HG03175 (cell line): Measurements from ENCODE around the gene BRWD1.
"Not testable (repeated sequence)": the region's sequence is repeated elsewhere in the genome, so short reads cannot be mapped to it uniquely, and the experiment has no call there.

Source experiments
- ATAC-seq: cut with Tn5 transposase; IDR thresholded peaks from one replicate; pipeline ENCODE4 v1.9.1; 2021; ENCODE audit warnings: mild to moderate bottlenecking, moderate library complexity; ENCODE audit not compliant: unreplicated experiment

Gene BRWD1

DNA sequence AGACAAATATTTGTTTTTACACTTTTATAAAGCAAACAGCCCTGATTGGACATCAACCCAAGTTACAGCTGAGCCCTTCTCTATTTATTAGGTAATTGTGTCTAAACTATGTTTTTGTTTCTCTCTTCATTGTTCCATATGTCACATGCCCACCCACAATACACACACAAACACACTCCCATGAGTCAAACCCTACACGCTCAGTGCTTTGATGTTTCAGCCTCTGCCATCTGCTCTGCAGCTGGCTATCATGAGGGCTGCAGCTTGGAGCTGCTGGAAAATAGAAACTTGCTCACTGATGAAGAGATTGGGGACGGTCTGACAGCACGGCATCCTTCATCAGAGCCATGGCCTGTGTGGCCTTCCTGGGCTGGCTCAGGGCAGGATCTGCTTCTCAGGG lies 171.9 kb downstream of the BRWD1 start:
- ATAC-seq, result no peak

DNA sequence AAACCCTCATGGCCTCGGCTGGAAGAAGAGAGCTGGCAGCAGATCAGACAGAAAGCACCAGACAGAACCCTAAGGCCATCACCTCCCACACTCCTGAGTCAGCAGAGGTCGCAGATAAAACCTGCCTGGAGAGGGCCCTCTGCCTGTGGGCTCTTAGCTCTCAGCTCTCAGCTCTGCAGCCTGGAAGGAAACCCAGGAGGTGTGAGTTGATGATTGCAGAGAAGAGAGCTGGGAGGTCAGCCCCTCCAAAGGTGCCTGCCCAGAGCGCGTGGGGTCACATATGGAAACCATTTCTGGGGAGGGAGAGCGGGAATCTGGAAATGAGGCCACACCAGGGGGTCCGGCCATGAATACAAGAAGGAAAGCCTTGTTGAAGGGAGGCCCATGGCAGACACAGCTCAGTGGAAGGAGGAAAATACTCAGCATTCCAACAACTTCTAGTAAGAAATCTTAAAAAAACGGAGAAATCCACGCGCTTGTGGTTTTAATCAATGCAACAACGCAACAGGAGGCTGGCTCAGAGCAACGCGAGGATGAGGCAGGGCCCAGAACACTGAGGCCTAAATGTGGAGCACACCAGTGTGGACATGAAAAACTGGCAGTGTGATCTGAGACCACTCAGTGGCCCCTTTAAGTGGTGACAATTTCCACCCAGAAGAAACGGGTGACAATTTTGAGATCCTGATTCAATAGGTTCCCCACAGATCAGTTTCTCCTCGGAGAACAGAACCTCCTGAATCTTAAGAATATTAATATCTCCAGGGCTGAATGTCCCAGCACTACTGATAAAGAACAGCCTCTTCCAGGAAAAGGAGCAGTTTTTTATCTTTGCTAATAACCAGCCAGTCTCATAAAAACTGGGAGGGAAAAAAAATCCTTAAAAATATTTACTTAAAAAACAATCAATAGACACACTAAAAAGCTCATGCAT lies 175.9 kb downstream of the BRWD1 start:
- no peak for ATAC-seq

DNA sequence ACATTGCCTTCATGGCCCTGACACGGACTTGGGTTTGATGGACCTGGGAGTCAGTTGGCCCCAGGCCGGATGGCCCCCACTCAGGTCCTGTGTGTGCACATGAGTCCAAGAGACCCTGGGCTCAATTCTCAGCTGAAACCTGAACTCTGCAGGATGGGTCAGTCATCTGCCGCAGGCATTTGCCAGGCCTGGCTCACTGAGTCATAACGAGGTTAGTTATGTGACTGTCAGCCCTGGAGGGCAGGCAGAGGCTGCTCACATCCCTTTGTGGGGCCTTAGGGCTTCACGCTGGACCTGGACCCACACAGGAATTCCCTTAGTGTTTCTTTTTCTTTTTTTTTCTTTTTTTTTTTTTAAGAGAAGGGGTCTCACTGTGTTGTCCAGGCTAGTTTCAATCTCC lies 176.7 kb downstream of the BRWD1 start:
- no peak for ATAC-seq

DNA sequence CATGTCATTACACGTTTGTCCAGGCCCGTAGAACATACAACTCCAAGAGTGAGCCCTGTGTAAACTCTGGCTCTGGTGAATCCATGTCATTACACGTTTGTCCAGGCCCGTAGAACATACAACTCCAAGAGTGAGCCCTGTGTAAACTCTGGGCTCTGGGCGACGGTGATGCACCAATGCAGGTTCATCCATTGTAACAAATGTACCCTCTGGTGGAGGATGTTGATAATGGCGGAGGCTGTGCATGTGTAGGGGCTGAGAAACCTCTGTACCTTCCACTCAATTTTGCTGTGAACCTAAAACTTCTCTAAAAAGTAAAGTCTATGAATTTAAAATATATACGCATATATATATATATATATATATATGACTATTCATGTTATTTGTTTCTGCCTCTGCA lies 177.3 kb downstream of the BRWD1 start:
- not testable (repeated sequence) for ATAC-seq

DNA sequence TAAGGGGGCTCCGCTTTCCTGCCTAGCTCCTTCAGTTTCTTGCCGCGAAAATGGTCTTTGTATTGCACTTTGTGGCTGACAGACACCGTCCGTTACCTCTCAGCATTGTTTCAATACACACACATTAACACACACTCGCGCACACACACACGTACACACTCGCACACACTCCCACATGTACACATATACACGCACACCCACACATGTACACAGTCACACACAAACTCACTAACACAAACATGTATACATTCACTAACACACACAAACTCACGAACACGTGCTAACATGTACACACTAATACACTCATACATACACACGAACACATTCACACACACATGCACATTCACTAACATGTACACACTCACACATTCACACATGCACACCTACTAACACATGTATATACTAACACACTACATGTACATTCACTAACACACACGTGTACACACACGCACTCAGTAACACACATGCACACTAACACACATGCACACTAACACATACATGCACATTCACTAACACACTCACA lies 179.1 kb downstream of the BRWD1 start:
- no peak for ATAC-seq
